NK-92 treated with Interleukin-12 subunit alpha and Interleukin-12 subunit beta, amount 100 ng/mL, for 24 hours (cell line): ENCODE results near the gene HECTD4.
"Not testable (repeated sequence)": the region's sequence is repeated elsewhere in the genome, so short reads cannot be mapped to it uniquely, and the experiment has no call there.

Experiments used
- DNase-seq: peaks from one replicate; lab custom pipeline; 2025; lab: John Stamatoyannopoulos, UW

Gene HECTD4

DNA sequence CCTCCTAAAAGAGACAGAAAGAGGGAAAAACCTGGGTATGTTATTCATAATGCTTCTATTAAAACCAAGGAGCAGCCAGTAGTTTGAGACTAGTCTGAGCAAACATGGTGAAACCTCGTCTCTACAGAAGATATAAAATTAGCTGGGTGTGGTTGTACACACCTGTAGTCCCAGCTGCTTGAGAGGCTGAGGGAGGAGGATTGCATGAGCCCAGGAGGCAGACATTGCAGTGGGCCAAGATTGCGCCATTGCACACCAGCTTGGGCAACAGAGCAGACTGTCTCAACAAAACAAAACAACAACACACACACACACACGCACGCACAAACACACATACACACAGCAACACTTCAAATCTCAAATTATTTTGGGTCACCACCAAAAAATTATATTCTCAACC, 27.8 kb downstream of the HECTD4 start:
- no peak for DNase-seq

DNA sequence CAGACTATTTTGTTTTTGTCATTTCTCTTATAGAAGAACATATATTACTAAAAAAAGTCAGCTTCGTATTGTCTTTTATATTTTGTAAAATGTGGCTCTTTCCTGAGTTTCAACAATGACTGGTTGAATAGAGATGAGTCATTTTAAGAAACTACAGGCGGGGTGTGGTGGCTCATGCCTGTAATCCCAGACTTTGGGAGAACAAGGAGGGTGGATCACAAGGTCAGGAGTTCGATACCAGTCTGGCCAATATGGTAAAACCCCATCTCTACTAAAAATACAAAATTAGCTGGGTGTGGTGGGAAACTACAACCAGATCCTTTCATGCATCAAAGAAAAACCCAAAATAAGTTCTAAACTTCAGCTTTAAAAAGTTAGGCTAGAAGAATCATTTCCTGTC, 28.8 kb downstream of the HECTD4 start:
- DNase-seq, result no peak

DNA sequence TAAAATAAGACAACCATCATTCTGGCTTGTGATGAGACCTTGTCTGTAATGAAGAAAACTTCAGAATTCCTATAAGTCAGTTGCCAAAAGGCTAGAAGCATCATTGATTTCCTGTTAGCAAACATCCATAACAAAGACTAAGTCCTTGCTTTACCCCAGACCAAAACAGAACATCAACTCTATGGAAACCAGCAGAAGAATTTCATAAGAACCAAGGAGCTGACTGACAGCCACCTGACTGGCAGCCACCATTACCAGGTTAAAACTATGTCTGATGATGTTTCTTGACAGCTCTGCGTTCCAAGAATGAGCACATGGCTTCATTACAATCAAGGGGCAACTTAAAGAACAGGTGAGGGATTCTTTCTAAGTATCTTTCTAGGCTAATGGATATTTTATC, 29.3 kb downstream of the HECTD4 start:
- no peak for DNase-seq

GRCh38 chr12:112350593-112351592, 31.3 kb downstream of the HECTD4 start:
- no peak for DNase-seq

GRCh38 chr12:112349431-112349830, 32.8 kb downstream of the HECTD4 start:
- DNase-seq, result no peak

- not testable (repeated sequence) for DNase-seq
These were observed 33.3 kb downstream of the HECTD4 start for GRCh38 chr12:112348926-112349325.

DNA sequence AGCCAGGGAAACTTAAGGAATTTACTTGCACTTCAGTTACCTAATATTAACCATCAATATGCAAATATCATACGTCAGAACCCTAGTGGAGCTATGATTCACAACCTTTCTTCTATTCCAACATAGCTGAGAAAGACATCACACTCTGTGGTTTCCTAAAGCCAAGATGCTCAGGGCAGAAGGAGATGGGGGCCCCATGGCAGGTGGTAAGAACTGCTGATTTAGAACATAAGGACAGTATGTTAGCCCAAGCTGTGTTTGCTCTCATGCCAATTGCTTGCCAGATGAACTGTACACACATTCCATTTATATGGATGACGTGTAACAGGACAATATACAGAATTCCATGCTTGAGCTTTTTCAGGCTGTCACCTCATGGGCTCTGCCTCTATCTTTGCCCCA, 34.6 kb downstream of the HECTD4 start:
- DNase-seq, result no peak

DNA sequence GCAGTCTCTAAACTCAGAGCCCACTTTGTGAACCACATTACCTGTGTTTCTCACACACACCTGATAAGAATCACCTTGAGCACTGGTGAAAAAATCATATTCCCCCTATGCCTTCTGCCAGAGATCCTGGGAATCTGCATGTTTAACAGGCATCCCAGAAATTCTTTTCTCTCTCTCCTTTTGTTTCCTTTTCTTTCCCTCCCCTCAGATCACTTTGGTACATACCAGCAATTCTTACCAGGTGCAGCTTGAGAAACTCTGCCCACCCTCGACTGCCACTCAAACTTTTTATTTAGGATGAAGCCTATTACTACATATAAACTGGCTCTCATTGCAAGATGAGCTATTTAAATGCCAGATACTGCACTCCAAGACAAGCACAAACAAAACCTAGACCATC, 36.0 kb downstream of the HECTD4 start:
- no peak for DNase-seq

- no peak for DNase-seq
These were observed 38.0 kb downstream of the HECTD4 start for GRCh38 chr12:112344220-112344619.

GRCh38 chr12:112342587-112342986, 39.6 kb downstream of the HECTD4 start:
- DNase-seq, result no peak

DNA sequence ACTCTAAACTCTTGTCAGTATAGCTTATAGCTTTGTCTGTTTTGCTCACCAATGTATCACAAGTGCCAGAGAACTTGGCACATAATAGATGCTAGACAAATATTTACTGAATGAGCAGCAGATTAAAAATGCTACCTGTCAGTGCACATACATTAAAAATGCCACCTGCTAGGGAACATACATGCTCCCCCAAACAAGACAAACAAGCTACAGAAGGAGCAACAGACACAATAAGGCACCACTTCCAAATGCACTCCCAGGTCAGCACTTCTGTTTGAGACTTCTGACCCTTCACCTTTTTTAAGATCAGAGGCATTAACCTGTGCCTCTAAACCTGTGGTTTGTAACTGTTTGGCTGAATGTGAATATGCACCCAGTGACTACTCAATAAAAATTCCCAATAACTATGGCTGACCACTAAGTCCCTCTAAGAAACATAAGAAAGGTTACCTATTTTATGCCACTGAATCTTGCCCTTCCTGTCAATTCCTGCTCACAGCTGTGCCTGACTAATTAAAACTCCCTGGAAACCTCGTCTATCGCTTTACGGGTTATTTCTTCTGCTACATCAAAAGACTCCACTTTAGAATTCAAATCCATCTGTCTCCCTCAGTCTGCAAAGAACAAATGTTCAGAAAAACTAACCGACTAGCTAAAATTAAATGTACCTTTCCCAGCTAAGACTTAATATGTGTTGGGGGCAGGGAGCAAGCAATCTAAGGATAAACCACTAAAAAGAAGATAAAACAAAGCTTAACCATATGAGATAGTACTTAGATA, 41.0 kb downstream of the HECTD4 start:
- DNase-seq, result no peak

DNA sequence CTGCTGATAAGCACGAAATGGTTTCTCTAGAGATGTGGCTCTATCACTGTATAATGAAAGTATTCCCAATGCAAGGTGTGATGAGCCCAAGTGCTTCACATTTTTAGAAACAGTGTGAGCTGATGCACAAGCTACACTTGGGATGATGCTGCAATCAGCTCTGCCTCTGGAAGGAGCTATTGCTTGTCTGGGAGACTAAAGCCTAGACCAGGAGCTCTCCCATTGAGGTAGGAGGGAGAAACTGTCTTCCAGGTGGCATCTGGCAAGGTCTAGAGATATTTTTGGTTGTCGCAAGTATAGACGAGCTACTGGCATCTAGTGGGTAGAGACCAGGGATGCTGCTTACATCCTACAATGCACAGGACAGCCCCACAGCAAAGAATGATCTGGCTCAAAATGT, 42.0 kb downstream of the HECTD4 start:
- no peak for DNase-seq

DNA sequence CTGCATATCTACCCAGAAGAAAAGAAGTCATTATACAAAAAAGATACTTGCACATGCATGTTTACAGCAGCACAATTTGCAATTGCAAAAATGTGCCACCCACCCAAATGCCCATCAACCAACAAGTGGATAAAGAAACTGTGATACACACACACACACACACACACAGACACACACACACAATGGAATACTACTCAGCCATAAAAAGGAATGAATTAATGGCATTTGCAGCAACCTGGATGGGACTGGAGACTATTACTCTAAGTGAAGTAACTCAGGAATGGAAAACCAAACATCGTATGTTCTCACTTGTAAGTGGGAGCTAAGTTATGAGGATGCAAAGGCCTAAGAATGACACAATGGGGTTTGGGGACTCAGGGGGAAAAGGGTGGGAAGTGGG, 47.2 kb downstream of the HECTD4 start:
- DNase-seq, result not testable (repeated sequence)

DNA sequence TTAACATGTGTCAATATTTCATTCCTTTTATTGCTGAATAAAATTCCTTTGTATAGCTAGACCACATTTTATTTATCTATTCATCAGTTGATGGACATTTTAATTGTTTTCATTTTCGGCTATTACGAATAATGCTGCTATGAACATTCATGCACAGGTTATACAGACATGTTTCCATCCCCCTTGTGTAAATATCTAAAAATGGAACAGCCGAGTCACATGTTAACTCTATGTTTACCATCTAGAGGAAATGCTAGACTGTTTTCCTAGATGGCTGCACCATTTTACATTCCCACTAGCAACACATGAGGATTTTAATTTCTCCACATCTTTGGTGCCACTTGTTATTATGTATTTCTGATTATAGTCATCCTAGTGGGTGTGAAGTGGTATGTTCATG, 49.2 kb downstream of the HECTD4 start:
- DNase-seq, result no peak

- no peak for DNase-seq
These were observed 50.3 kb downstream of the HECTD4 start for GRCh38 chr12:112331886-112332285.

DNA sequence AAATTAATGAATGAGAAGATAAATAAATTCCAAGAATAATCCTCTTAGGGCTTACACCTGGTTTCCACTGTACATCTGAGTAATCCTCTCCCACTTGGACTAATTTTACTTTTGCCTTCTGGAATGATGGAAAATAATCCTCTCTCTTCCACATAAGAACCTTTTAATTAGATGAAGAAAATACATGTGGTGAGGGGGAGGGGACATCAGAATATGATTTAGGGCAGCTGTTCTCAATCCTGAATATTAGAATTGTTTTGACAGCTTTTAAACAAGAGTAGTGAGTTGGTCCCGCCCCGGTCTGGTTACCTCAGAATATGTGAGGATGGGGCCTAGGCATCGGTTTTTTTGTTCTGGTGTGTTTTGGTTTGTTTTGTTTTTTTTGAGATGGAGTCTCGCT, 51.5 kb downstream of the HECTD4 start:
- no peak for DNase-seq

DNA sequence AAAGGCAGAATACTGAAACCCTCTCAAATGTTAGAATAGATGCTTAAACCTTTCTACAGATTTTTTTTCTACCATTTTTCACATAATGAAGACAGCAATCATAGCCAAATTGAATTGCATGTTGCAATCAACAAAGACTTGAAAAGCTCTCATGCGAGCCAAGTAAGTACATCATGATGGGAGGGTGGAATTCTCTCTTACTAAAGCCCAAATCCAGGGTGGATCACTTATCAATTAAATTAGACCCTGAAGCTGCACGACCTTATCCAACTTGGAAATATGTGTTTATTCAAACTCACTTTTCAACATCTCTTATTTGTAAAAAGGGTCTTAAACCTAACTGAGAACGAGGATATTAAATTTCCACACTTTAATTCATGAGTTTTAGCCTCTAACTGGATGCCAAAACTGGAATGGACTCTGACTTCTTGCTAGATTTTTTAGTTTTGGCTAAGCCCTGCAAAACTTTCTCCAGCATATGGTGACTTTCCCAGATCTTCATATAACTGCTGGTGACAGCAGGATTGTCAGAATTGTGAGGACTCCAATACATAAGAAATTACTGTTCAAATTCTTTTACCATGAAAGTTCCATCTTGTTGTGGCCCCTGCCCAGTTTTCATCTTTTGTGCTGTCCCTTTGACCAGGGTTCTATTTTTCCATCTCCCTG, 53.6 kb downstream of the HECTD4 start:
- no peak for DNase-seq

- no peak for DNase-seq
These were observed 54.9 kb downstream of the HECTD4 start for GRCh38 chr12:112327209-112327938.

- no peak for DNase-seq
These were observed 56.5 kb downstream of the HECTD4 start for GRCh38 chr12:112325622-112326207.

DNA sequence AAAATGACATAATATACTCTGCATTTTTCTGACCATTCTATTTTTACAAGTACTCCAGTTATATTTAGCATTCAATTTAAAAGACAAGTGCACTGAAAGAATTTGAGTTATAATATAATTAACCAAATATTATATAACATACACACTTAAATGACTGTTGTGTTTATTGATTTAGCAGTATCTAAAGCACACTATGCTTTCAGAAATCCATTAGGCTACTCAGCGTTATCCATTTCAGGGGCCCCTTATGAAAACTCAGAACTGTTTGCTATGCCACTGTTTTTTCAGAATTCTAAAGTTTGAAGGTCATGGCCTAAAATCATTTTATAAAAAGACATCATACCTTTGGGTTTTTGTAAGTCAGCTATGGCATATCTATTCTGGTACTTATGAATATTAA, 57.1 kb downstream of the HECTD4 start:
- DNase-seq, result no peak

- DNase-seq, result no peak
These were observed 59.2 kb downstream of the HECTD4 start for GRCh38 chr12:112322882-112323547.
